GM12891 (cell line): ENCODE data around the gene KRT10.

Source experiments
- DNase-seq: peaks from one replicate; pipeline ENCODE4 v3.0.0; 2011; ENCODE audit warnings: low spot score; ENCODE audit not compliant: insufficient read length
- FAIRE-seq: peaks from 2 replicates; lab custom pipeline; 2011; peaks lifted over from hg19 to GRCh38; lab: Jason Lieb, UNC
- PAX5 ChIP-seq: IDR thresholded peaks from 2 replicates; pipeline ENCODE4 v1.6.1; 2011; ENCODE audit warnings: low read length, moderate library complexity, mild to moderate bottlenecking; ENCODE audit not compliant: insufficient read depth, severe bottlenecking
- POLR2A ChIP-seq: IDR thresholded peaks from 2 replicates; pipeline ENCODE4 v1.6.1; 2011; ENCODE audit warnings: low read depth, low read length, control low read depth
- POLR2AphosphoS5 ChIP-seq: IDR thresholded peaks from 2 replicates; pipeline ENCODE4 v1.6.1; 2011; ENCODE audit warnings: low read depth, low read length, control low read depth
- POU2F2 ChIP-seq: IDR thresholded peaks from 2 replicates; pipeline ENCODE4 v1.6.1; 2011; ENCODE audit warnings: low read depth, mild to moderate bottlenecking, control low read depth, low read length, moderate library complexity
- SPI1 ChIP-seq: IDR thresholded peaks from 2 replicates; pipeline ENCODE4 v1.6.1; 2011; ENCODE audit warnings: low read depth, low read length, control low read depth
- TAF1 ChIP-seq: IDR thresholded peaks from 2 replicates; pipeline ENCODE4 v1.6.1; 2011; ENCODE audit warnings: low read depth, low read length, control low read depth

The KRT10 gene

DNA sequence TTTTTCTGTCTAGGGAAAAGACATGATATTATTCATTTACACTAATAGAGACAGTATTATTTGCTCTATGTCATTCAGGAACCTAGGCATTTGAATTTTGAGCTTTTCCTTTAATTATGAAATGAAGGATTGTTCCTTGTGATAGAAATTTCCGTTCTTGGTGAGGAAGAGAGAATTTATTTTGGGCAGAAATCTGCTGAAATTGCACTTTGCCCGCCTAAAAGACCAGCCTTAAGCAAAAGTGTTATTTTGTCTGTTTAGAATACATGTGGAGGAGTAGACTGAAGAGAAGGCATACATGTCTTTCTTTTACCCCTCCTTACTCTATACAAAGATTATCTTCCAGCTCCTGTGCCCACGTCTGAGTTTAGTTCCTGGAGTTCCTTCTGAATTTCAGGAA, 16.8 kb upstream of the KRT10 start:
- DNase-seq (no peak), FAIRE-seq (no peak)
- TF ChIP-seq POLR2AphosphoS5 (no peak), TAF1 (no peak), POLR2A (no peak), PAX5 (no peak), POU2F2 (no peak), SPI1 (no peak)

DNA sequence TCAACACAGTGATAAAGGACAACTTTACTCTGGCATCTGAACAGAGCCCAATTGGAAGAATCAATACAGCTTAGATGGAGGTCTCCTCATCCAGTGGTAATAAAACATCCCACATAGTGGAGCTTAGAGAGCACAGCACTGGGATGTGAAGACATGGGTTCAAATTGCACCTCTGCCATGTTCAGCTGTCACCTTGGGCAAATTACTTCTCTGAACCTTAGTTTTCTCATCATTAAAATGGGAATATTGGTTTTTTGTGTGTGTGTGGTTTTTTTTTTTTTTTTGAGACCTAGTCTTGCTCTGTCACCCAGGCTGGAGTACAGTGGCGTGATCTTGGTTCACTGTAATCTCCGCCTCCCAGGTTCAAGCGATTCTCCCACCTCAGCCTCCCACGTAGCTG, 13.6 kb upstream of the KRT10 start:
- DNase-seq: no peak
- no peak for FAIRE-seq
- TF ChIP-seq TAF1: no peak
- TF ChIP-seq SPI1: no peak
- no peak for TF ChIP-seq POLR2AphosphoS5
- no peak for TF ChIP-seq POLR2A
- TF ChIP-seq POU2F2: no peak
- TF ChIP-seq PAX5: no peak

DNA sequence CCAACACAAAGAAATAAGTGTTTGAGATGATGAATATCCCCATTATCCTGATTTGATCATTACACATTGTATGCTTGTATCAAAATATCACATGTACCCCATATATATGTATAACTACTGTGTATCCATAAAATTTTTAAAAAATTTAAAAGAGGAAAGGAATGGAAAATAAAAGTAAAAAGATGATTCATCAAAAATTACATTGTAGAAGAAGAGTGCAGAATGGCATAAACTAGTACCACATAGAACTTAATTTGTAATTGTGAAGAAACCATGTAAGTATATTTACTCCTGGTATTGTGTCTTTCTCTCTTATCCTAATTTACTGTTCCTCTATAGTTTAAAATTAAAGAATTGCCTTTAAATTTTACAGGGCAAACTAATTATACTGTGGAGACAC, 11.5 kb upstream of the KRT10 start:
- TF ChIP-seq TAF1 (no peak), SPI1 (no peak), POLR2AphosphoS5 (no peak), POU2F2 (no peak), POLR2A (no peak), PAX5 (no peak)
- FAIRE-seq: no peak

DNA sequence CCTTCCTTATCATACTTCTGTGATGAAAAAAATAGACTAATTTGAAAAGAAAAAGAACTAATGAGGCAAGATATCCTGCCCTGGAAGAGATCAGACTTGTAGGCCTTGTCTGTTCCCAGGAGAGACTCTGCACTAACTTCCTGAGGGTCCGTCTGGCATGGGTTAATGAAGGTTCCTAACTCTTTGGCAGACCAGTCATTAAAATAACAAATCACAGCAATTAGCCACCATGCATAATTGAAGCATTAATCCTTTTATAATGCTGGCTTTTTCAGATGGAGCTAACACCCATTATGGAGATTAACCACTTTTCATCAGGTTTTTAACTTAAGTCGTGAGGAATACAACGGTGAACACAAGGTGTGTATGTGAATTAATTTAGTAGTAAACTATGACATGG, 10.4 kb upstream of the KRT10 start:
- TF ChIP-seq TAF1: no peak
- TF ChIP-seq PAX5: no peak
- TF ChIP-seq POU2F2: no peak
- no peak for FAIRE-seq
- DNase-seq: no peak

More for the DNA sequence above, 11.5 kb upstream of the KRT10 start:
- no peak for DNase-seq

DNA sequence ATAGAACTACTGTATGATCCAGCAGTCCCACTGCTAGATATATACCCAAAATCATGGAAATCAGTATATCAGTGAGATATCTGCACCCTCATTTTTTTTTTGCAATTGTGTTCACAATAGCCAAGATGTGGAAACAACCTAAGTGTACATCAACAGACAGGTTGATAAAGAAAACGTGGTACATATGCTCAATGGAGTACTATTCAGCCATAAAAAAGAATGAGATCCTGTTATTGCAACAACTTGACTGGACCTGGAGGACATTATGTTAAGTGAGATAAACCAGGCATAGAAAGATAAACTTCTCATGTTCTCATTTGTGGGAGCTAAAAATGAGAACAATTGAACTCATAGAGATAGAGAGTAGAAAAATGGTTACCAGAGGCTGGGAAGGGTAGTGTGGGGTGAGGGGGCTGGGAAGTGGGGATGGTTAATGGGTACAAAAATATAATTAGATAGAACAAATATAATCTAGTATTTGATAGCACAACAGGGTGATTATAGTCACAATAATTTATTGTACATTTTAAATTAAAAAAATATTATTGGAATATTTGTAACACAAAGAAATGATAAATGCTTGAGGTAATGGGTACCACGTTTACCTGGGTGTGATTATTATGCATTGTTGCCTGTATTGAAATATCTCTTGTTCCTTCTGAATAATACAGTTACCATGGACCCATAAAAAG, 7.8 kb upstream of the KRT10 start:
- FAIRE-seq (no peak), DNase-seq (no peak)
- no peak for TF ChIP-seq PAX5
- TF ChIP-seq TAF1: no peak
- TF ChIP-seq POLR2AphosphoS5: no peak
- no peak for TF ChIP-seq SPI1
- TF ChIP-seq POLR2A: no peak
- TF ChIP-seq POU2F2: no peak

DNA sequence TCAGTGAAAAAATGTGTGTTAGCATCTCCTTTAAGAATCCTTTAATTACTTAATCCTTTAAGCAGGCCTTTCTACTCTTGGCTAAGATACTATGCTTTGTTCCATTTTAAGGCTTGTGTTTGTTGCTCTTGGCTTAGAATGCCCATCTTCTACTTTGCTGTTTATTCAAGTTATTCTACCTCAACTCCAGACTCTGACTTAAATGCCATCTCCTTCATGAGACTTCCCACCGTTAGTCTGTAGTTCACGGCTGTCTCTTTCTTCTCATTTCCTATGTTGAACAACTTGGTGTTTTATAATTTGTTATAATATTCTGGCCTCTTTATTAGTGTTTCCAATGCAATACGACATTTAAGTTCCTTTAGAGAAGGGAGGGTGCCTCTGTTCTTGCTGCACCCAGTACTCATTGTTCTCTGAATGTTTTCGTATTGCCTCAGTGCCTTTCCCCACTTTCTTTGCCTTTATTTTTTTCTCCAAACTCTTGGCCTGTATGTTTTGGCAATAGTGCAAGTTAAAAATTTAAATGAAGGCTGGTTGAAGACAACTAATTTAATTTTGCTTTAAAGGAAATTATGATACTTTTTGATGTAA, 6.1 kb upstream of the KRT10 start:
- FAIRE-seq (no peak), DNase-seq (no peak)
- TF ChIP-seq PAX5 (no peak), POLR2AphosphoS5 (no peak)

DNA sequence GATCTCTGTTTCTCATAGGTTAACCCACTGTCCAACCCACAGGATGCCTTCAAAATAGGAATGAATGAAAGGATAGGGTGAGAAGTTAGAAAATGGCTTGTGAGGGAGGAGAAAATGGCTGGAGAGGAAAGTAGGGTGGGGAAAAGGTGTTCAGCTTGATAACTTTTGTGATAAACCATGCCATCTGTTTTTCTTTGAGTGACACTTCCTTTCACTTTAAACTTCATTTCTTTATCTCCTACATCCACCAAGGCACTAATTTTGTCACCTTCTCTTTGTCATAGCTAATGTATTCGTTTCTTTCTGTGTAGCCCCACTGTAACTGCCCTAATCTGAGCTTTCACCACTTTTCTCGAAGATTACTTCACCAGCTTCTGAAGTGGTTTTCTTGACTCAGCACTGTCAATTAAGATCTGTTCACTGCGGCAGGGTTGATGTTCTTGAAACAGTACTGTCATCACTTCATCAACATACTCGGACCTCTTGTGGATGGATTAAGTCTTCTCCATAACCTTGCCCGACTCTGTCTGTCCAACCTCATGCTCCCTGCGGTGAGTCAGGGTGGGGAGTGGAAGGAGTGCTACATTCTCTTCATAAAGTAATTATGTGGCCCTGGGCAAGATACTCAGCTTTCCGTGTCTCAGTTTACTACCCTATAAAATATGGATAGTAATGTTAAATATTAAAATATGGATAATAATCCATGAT, 5.5 kb upstream of the KRT10 start:
- TF ChIP-seq PAX5 (no peak), POU2F2 (no peak), POLR2AphosphoS5 (no peak), TAF1 (no peak), POLR2A (no peak)
- DNase-seq: no peak
- FAIRE-seq: no peak

DNA sequence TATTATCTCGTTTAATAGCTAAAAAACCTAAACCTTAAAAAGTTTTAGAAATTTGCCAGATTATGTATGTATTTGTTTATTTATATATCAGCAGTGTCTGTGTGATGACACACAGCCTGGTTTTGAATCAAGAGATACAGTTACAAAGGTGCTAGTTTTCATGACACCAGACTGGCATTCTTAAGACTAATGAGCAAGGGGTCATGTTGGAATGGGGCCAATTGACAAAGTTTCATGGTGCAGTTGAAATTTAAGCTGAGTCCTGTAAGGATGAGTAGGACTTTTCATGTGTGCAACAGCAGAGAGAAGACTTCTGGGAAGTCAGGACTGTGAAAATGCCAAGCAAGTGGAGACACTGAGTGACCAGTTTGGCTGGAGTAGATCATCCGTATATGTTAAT, 3.2 kb upstream of the KRT10 start:
- TF ChIP-seq SPI1 (no peak), POU2F2 (no peak), POLR2AphosphoS5 (no peak), PAX5 (no peak), POLR2A (no peak), TAF1 (no peak)
- DNase-seq (no peak), FAIRE-seq (no peak)

DNA sequence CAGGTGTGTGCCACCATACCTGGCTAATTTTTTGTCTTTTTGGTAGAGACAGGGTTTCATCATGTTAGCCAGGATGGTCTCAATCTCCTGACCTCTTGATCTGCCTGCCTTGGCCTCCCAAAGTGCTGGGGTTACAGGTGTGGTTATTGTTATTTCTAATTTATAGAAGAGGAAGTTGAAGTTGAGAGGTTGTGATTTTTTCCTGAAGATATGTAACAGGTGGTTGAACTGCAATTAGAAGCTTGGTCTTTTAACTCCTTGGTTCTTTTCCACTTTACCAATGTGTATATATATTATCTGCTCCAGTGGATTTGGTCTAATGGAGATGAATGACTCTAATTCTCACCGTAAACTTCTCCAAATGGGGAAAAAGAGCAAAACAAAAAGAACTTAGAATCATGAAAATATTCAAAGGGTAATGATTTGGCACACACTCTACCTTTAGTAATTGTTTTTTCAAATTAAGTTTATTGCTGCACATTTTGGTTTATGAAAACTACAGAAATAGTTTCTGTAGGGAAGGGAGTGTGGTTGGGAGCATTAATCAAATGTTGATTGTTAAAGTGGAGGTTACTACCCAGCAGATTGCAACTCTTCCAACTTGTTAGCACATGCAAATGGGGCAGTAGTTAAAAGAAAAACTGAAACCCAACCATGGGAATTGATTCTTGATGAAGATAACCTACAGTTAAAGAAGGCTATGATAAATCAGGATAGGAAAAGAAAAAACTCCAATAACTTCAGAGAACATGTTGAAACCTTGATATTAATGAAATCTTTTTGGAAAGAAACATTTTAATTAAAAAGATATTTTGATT, 1.8 kb upstream of the KRT10 start:
- DNase-seq (no peak), FAIRE-seq (no peak)
- TF ChIP-seq PAX5 (no peak), TAF1 (no peak), POU2F2 (no peak), POLR2A (no peak), POLR2AphosphoS5 (no peak), SPI1 (no peak)

DNA sequence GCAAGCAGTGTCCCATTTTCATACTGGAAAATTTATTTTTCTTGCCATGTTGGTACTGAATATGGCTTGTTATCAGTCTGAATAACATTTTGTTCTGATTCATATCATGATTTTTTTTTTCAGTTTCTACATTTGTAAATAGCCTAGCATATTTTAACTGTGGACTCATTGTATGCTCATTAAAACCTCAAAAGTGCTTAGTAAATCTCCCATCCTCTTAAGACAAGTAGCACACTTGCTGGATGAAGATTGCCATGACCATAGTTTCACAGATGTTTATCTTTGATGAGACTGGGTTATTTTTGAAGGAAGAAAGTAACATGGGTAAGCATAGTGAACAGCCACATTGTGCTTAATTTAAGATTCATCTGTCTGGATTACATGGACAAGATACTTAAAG, 878 bp downstream of the KRT10 start:
- TF ChIP-seq TAF1 (no peak), PAX5 (no peak), POLR2AphosphoS5 (no peak), POLR2A (no peak), SPI1 (no peak), POU2F2 (no peak)
- FAIRE-seq (no peak), DNase-seq (no peak)
